Neural progenitor cell (in vitro differentiated cells): ENCODE results near the gene LZTS3. TPM values are rescaled to one million over a fixed set of nuclear protein-coding genes. Genes with fewer than 3 reads are reported as not detected.

Experiments
- DNase-seq: peaks from one replicate; pipeline ENCODE4 v3.0.0-alpha.2; 2016; ENCODE audit warnings: low spot score
- H2AFZ ChIP-seq: fragments of 200-600 bp; sonication (generic); replicated peaks from 2 replicates; pipeline ENCODE4 v1.6.1; 2016; ENCODE audit warnings: antibody characterized with exemption
- H3F3A ChIP-seq: fragments of 200-600 bp; sonication (generic); 2 replicates; pipeline ENCODE4 v1.6.1; 2016; ENCODE audit warnings: antibody characterized with exemption, low read depth
- H3K27ac ChIP-seq: fragments of 200-600 bp; sonication (generic); 2 replicates; pipeline ENCODE4 v1.5.1; 2016; ENCODE audit warnings: mild to moderate bottlenecking
- H3K27me3 ChIP-seq: fragments of 200-600 bp; sonication (generic); 2 replicates; pipeline ENCODE4 v1.6.1; 2016; ENCODE audit warnings: mild to moderate bottlenecking, moderate library complexity
- H3K36me3 ChIP-seq: fragments of 200-600 bp; sonication (generic); 2 replicates; pipeline ENCODE4 v1.5.1; 2016
- H3K4me1 ChIP-seq: fragments of 200-600 bp; sonication (generic); 2 replicates; pipeline ENCODE4 v1.6.1; 2016; ENCODE audit warnings: mixed run types
- H3K4me2 ChIP-seq: fragments of 200-600 bp; sonication (generic); 2 replicates; pipeline ENCODE4 v1.6.1; 2016
- H3K4me3 ChIP-seq: fragments of 200-600 bp; sonication (generic); 2 replicates; pipeline ENCODE4 v1.5.1; 2016
- H3K79me2 ChIP-seq: fragments of 200-600 bp; sonication (generic); 2 replicates; pipeline ENCODE4 v1.6.1; 2016; ENCODE audit warnings: low read depth
- H3K9ac ChIP-seq: fragments of 200-600 bp; sonication (generic); 2 replicates; pipeline ENCODE4 v1.6.1; 2016
- H3K9me3 ChIP-seq: fragments of 200-600 bp; sonication (generic); 2 replicates; pipeline ENCODE4 v1.5.1; 2016; ENCODE audit warnings: low read depth
- H4K20me1 ChIP-seq: fragments of 200-600 bp; sonication (generic); 2 replicates; pipeline ENCODE4 v1.6.1; 2016; ENCODE audit warnings: low read depth
- H3K27ac Mint-ChIP-seq: 3 replicates; pipeline ENCODE4 v1.8.0; 2021; ENCODE audit warnings: mixed read lengths
- H3K27me3 Mint-ChIP-seq: 2 replicates; pipeline ENCODE4 v1.8.0; 2022; ENCODE audit warnings: low read depth, mild to moderate bottlenecking, inconsistent platforms, moderate library complexity, mixed read lengths; ENCODE audit not compliant: insufficient read depth
- H3K36me3 Mint-ChIP-seq: 3 replicates; pipeline ENCODE4 v1.8.0; 2021; ENCODE audit warnings: mixed read lengths
- H3K4me1 Mint-ChIP-seq: 3 replicates; pipeline ENCODE4 v1.8.0; 2021; ENCODE audit warnings: mixed read lengths
- H3K4me3 Mint-ChIP-seq: 3 replicates; pipeline ENCODE4 v1.8.0; 2021; ENCODE audit warnings: mild to moderate bottlenecking, moderate library complexity, mixed read lengths
- H3K9me3 Mint-ChIP-seq: 3 replicates; pipeline ENCODE4 v1.8.0; 2020; ENCODE audit warnings: mixed read lengths
- CTCF ChIP-seq: fragments of 200-600 bp; sonication (generic); IDR thresholded peaks from 2 replicates; pipeline ENCODE4 v1.5.1; 2017; ENCODE audit warnings: antibody characterized with exemption, mild to moderate bottlenecking
- EZH2 ChIP-seq: fragments of 200-600 bp; sonication (generic); IDR thresholded peaks from 2 replicates; pipeline ENCODE4 v1.6.1; 2017; ENCODE audit warnings: antibody characterized with exemption, mild to moderate bottlenecking, moderate library complexity
- EZH2phosphoT487 ChIP-seq: fragments of 200-600 bp; sonication (generic); IDR thresholded peaks from 2 replicates; pipeline ENCODE4 v1.6.1; 2017; ENCODE audit warnings: antibody characterized with exemption
- total RNA-seq: library from RNA; depleted of rRNA; stranded (reverse); fragments of >200 nt; gene quantifications from 2 replicates; pipeline ENCODE4 v1.2.3, GENCODE V29; 2015; ENCODE audit warnings: low replicate concordance

LZTS3 gene
- total RNA-seq, 1 donor from 2014 or later, result 3.7 TPM

DNA sequence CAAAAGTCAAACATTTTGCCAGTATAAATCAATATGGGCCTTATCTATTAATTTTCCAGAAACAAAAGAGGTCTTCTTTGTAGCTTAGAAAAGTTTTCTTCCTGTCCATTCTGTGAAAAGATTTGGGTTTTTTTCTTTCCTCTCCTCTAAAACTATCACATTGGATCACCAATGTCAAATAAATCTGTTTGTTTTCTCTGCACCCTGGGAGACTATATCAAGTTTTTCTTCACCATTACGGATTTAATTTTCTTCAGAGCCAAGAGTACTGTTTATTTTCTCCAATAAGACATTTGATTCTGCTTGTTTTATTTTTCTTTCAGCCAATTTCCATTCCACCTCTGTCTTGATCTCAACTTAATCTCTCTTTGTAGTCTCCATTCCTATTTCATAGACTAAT, 1.9 kb upstream of the LZTS3 start:
- no peak overlapping the region for H3K9ac ChIP-seq
- H3K4me1 Mint-ChIP-seq, result peaks cover 27% of the 10 kb centered on the region

DNA sequence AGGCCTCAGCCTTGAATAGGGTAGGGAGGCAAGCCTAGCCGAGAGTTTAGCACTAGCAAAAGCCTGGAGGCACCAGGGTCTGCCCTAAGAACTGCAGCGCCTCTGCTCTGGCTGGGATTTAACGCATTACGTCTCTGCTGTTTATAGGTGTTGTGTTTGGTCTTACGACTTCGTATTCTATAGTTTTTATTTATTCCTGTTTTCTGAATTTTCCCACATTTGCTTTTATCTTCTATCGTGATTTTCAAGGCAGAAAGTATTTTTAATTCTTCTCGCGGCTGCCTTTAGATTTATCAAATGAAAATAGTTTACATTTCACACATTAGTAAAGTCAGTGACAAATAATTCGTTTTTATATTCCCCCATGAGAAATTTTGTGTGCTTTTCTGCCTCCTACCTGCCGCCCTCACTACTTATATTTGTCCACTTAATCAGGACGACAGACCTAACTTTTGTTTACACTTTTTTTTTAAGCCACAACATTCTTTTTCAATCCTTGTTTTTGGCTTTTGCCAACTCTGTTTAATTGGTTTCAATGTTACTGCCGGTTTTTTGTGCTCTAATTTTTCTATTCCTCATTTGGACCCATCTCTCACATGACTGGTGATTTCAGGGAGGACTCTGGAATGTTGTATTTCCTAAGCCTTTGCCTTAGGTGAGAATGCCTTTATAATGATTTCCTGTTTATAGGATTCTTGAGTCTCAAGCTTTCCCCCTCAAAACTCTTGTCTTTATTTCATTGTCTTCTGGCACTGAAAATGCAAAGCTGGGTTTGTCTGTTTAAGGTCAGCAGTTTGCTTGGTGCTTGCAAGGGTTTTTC, 1.3 kb upstream of the LZTS3 start:
- H3K4me3 Mint-ChIP-seq, result peak overlapping the region; percentile 96
- no peaks in the 10 kb centered on the region for H3K36me3 Mint-ChIP-seq
- DNase-seq, result peak; percentile 75
- H3K27ac ChIP-seq, result no peak overlapping the region
- H3K4me2 ChIP-seq, result peak overlapping the region; percentile 77
- H2AFZ ChIP-seq, result peak overlapping the region; percentile 95
- H3K27ac Mint-ChIP-seq, result no peak overlapping the region
- peaks cover 20% of the 10 kb centered on the region for H3K4me1 ChIP-seq
- peaks cover 12% of the 10 kb centered on the region for H4K20me1 ChIP-seq
- H3K9me3 ChIP-seq, result no peaks in the 10 kb centered on the region
- peaks cover 24% of the 10 kb centered on the region for H3F3A ChIP-seq
- TF ChIP-seq EZH2phosphoT487 (no peak), CTCF (no peak), EZH2 (no peak)
- H3K4me3 ChIP-seq, result peak overlapping the region; percentile 96
- H3K27me3 ChIP-seq, result no peaks in the 10 kb centered on the region
- H3K4me1 Mint-ChIP-seq, result peaks cover 27% of the 10 kb centered on the region
- no peaks in the 10 kb centered on the region for H3K36me3 ChIP-seq
- peaks cover 10% of the 10 kb centered on the region for H3K79me2 ChIP-seq
- H3K9me3 Mint-ChIP-seq, result no peaks in the 10 kb centered on the region
- peaks cover 14% of the 10 kb centered on the region for H3K27me3 Mint-ChIP-seq
- peak overlapping the region; percentile 40 for H3K9ac ChIP-seq

More for the DNA sequence above, 1.9 kb upstream of the LZTS3 start:
- H3K27me3 ChIP-seq, result no peaks in the 10 kb centered on the region
- no peaks in the 10 kb centered on the region for H3K36me3 Mint-ChIP-seq
- no peak overlapping the region for H2AFZ ChIP-seq
- no peaks in the 10 kb centered on the region for H3K36me3 ChIP-seq
- H3K27ac Mint-ChIP-seq, result no peak overlapping the region
- DNase-seq, result no peak
- peak overlapping the region; percentile 96 for H3K4me3 ChIP-seq
- no peak overlapping the region for H3K27ac ChIP-seq
- H3K4me3 Mint-ChIP-seq, result peak overlapping the region; percentile 96
- no peaks in the 10 kb centered on the region for H3K9me3 Mint-ChIP-seq
- peaks cover 20% of the 10 kb centered on the region for H3K4me1 ChIP-seq
- no peak for TF ChIP-seq EZH2
- TF ChIP-seq EZH2phosphoT487, result no peak
- no peak for TF ChIP-seq CTCF
- H4K20me1 ChIP-seq, result peaks cover 12% of the 10 kb centered on the region
- peaks cover 26% of the 10 kb centered on the region for H3F3A ChIP-seq
- H3K79me2 ChIP-seq, result peaks cover 10% of the 10 kb centered on the region
- peaks cover 11% of the 10 kb centered on the region for H3K27me3 Mint-ChIP-seq
- H3K9me3 ChIP-seq, result no peaks in the 10 kb centered on the region
- peak overlapping the region; percentile 77 for H3K4me2 ChIP-seq

DNA sequence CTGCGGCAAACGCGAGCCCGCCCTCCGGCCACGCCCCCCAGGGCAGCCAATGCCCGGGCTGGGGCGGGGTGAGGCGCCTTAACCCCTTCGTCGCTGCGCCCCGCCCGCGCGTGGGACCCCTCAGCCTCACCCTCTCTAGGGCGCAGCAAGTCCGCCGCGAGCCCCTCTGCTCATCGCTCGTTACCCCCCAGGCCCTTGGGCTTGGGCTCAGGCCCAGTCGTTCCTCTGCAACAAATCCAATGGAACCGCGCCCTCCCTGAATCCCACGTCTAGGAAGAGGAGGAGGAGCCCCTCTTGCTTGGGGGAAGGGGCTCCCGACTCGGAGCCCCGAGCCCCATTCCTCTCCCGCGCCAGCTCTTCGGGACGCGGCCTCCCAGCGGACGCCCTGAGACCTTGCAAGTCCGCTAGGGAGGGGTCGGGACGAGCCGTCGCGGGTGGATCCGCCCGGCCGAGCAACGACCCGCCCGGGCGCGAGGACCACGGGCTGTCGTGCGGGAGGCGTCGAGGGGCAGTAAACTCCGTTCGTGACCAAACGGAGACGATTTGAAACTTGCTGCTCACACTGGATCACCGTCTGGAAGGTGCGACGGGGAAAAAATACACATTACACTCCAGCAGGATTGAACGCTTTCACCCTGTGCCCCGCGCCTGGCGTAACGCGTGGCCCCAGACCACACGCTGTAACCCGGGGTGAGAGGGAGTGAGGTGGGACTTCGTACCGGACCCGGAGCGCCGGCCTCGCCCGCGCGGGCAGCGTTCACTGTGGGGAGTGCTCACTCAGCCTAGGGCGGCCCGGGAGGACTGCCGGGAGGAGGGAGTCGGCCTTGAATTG, 477 bp upstream of the LZTS3 start:
- peaks cover 16% of the 10 kb centered on the region for H4K20me1 ChIP-seq
- H3K36me3 ChIP-seq, result no peaks in the 10 kb centered on the region
- H3K27me3 ChIP-seq, result peaks cover 7% of the 10 kb centered on the region
- Mint-ChIP-seq H3K27me3 (peaks cover 14% of the 10 kb centered on the region), H3K9me3 (no peaks in the 10 kb centered on the region), H3K36me3 (no peaks in the 10 kb centered on the region), H3K27ac (peak overlapping the region; percentile 78), H3K4me3 (peak overlapping the region; percentile 96), H3K4me1 (peaks cover 27% of the 10 kb centered on the region)
- peak overlapping the region; percentile 40 for H3K9ac ChIP-seq
- peak overlapping the region; percentile 77 for H3K4me2 ChIP-seq
- peak overlapping the region; percentile 44 for H3K27ac ChIP-seq
- peaks cover 20% of the 10 kb centered on the region for H3K4me1 ChIP-seq
- peak; percentile 98 for DNase-seq
- H2AFZ ChIP-seq, result peak overlapping the region; percentile 95
- TF ChIP-seq EZH2phosphoT487 (no peak), CTCF (peak; percentile 47), EZH2 (peak; percentile 37)
- peaks cover 10% of the 10 kb centered on the region for H3K79me2 ChIP-seq
- H3F3A ChIP-seq, result peaks cover 24% of the 10 kb centered on the region
- peak overlapping the region; percentile 96 for H3K4me3 ChIP-seq
- H3K9me3 ChIP-seq, result no peaks in the 10 kb centered on the region
